HG02973 (cell line): ENCODE results near the gene DNAJC6.
"Not testable (repeated sequence)": the region's sequence is repeated elsewhere in the genome, so short reads cannot be mapped to it uniquely, and the experiment has no call there.

Experiments used
- ATAC-seq: cut with Tn5 transposase; IDR thresholded peaks from one replicate; pipeline ENCODE4 v1.9.1; 2021; ENCODE audit warnings: moderate library complexity; ENCODE audit not compliant: unreplicated experiment

The DNAJC6 gene

GRCh38 chr1:65309304-65310077 is at the start of gene DNAJC6:
Gene DNAJC6 (plus strand): TSS chr1:65309543. CDS start chr1:65309746, 203 bp downstream.
- ATAC-seq: no peak

- no peak for ATAC-seq
Observed at GRCh38 chr1:65259816-65260215, 49.5 kb upstream of the DNAJC6 start.

- peak; percentile 40 for ATAC-seq
Observed at GRCh38 chr1:65260851-65261473, 48.4 kb upstream of the DNAJC6 start.

- ATAC-seq: no peak
Observed at GRCh38 chr1:65263286-65263685, 46.1 kb upstream of the DNAJC6 start.

- ATAC-seq: no peak
Observed at GRCh38 chr1:65264197-65264929, 45.0 kb upstream of the DNAJC6 start.

GRCh38 chr1:65265296-65265650 is 44.1 kb upstream of the DNAJC6 start:
- ATAC-seq: no peak

GRCh38 chr1:65265651-65266351 is 43.5 kb upstream of the DNAJC6 start:
- ATAC-seq: peak; percentile 53

- no peak for ATAC-seq
Observed at GRCh38 chr1:65266476-65266875, 42.9 kb upstream of the DNAJC6 start.

GRCh38 chr1:65267271-65267670 is 42.1 kb upstream of the DNAJC6 start:
- no peak for ATAC-seq

- ATAC-seq: no peak
Observed at GRCh38 chr1:65267683-65268082, 41.7 kb upstream of the DNAJC6 start.

GRCh38 chr1:65269612-65270011 is 39.7 kb upstream of the DNAJC6 start:
- no peak for ATAC-seq

- no peak for ATAC-seq
Observed at GRCh38 chr1:65276197-65276939, 33.0 kb upstream of the DNAJC6 start.

GRCh38 chr1:65277605-65278347 is 31.6 kb upstream of the DNAJC6 start:
- ATAC-seq: no peak

- no peak for ATAC-seq
Observed at GRCh38 chr1:65278376-65279069, 30.8 kb upstream of the DNAJC6 start.

GRCh38 chr1:65279070-65279779 is 30.1 kb upstream of the DNAJC6 start:
- ATAC-seq: no peak

- ATAC-seq: no peak
Observed at GRCh38 chr1:65281846-65282245, 27.5 kb upstream of the DNAJC6 start.

- ATAC-seq: no peak
Observed at GRCh38 chr1:65284229-65284628, 25.1 kb upstream of the DNAJC6 start.

- peak; percentile 88 for ATAC-seq
Observed at GRCh38 chr1:65289449-65289848, 19.9 kb upstream of the DNAJC6 start.

GRCh38 chr1:65291818-65292217 is 17.5 kb upstream of the DNAJC6 start:
- ATAC-seq: not testable (repeated sequence)
